Neural progenitor cell (in vitro differentiated cells): ENCODE results near the gene RAN. TPM values are rescaled to one million over a fixed set of nuclear protein-coding genes. Genes with fewer than 3 reads are reported as not detected.

Experiments used
- DNase-seq: peaks from one replicate; pipeline ENCODE4 v3.0.0-alpha.2; 2016; ENCODE audit warnings: low spot score
- H2AFZ ChIP-seq: fragments of 200-600 bp; sonication (generic); replicated peaks from 2 replicates; pipeline ENCODE4 v1.6.1; 2016; ENCODE audit warnings: antibody characterized with exemption
- H3F3A ChIP-seq: fragments of 200-600 bp; sonication (generic); 2 replicates; pipeline ENCODE4 v1.6.1; 2016; ENCODE audit warnings: antibody characterized with exemption, low read depth
- H3K27ac ChIP-seq: fragments of 200-600 bp; sonication (generic); 2 replicates; pipeline ENCODE4 v1.5.1; 2016; ENCODE audit warnings: mild to moderate bottlenecking
- H3K27me3 ChIP-seq: fragments of 200-600 bp; sonication (generic); 2 replicates; pipeline ENCODE4 v1.6.1; 2016; ENCODE audit warnings: mild to moderate bottlenecking, moderate library complexity
- H3K36me3 ChIP-seq: fragments of 200-600 bp; sonication (generic); 2 replicates; pipeline ENCODE4 v1.5.1; 2016
- H3K4me1 ChIP-seq: fragments of 200-600 bp; sonication (generic); 2 replicates; pipeline ENCODE4 v1.6.1; 2016; ENCODE audit warnings: mixed run types
- H3K4me2 ChIP-seq: fragments of 200-600 bp; sonication (generic); 2 replicates; pipeline ENCODE4 v1.6.1; 2016
- H3K4me3 ChIP-seq: fragments of 200-600 bp; sonication (generic); 2 replicates; pipeline ENCODE4 v1.5.1; 2016
- H3K79me2 ChIP-seq: fragments of 200-600 bp; sonication (generic); 2 replicates; pipeline ENCODE4 v1.6.1; 2016; ENCODE audit warnings: low read depth
- H3K9ac ChIP-seq: fragments of 200-600 bp; sonication (generic); 2 replicates; pipeline ENCODE4 v1.6.1; 2016
- H3K9me3 ChIP-seq: fragments of 200-600 bp; sonication (generic); 2 replicates; pipeline ENCODE4 v1.5.1; 2016; ENCODE audit warnings: low read depth
- H4K20me1 ChIP-seq: fragments of 200-600 bp; sonication (generic); 2 replicates; pipeline ENCODE4 v1.6.1; 2016; ENCODE audit warnings: low read depth
- H3K27ac Mint-ChIP-seq: 3 replicates; pipeline ENCODE4 v1.8.0; 2021; ENCODE audit warnings: mixed read lengths
- H3K27me3 Mint-ChIP-seq: 2 replicates; pipeline ENCODE4 v1.8.0; 2022; ENCODE audit warnings: low read depth, mild to moderate bottlenecking, inconsistent platforms, moderate library complexity, mixed read lengths; ENCODE audit not compliant: insufficient read depth
- H3K36me3 Mint-ChIP-seq: 3 replicates; pipeline ENCODE4 v1.8.0; 2021; ENCODE audit warnings: mixed read lengths
- H3K4me1 Mint-ChIP-seq: 3 replicates; pipeline ENCODE4 v1.8.0; 2021; ENCODE audit warnings: mixed read lengths
- H3K4me3 Mint-ChIP-seq: 3 replicates; pipeline ENCODE4 v1.8.0; 2021; ENCODE audit warnings: mild to moderate bottlenecking, moderate library complexity, mixed read lengths
- H3K9me3 Mint-ChIP-seq: 3 replicates; pipeline ENCODE4 v1.8.0; 2020; ENCODE audit warnings: mixed read lengths
- EZH2 ChIP-seq: fragments of 200-600 bp; sonication (generic); IDR thresholded peaks from 2 replicates; pipeline ENCODE4 v1.6.1; 2017; ENCODE audit warnings: antibody characterized with exemption, mild to moderate bottlenecking, moderate library complexity
- EZH2phosphoT487 ChIP-seq: fragments of 200-600 bp; sonication (generic); IDR thresholded peaks from 2 replicates; pipeline ENCODE4 v1.6.1; 2017; ENCODE audit warnings: antibody characterized with exemption
- total RNA-seq: library from RNA; depleted of rRNA; stranded (reverse); fragments of >200 nt; gene quantifications from 2 replicates; pipeline ENCODE4 v1.2.3, GENCODE V29; 2015; ENCODE audit warnings: low replicate concordance
- TF ChIP-seq, protein P1 (sequence below): fragments of 200-600 bp; sonication (generic); IDR thresholded peaks from 2 replicates; pipeline ENCODE4 v1.5.1; 2017; ENCODE audit warnings: antibody characterized with exemption, mild to moderate bottlenecking

The RAN gene
- total RNA-seq, 1 donor from 2014 or later = 1,370 TPM

DNA sequence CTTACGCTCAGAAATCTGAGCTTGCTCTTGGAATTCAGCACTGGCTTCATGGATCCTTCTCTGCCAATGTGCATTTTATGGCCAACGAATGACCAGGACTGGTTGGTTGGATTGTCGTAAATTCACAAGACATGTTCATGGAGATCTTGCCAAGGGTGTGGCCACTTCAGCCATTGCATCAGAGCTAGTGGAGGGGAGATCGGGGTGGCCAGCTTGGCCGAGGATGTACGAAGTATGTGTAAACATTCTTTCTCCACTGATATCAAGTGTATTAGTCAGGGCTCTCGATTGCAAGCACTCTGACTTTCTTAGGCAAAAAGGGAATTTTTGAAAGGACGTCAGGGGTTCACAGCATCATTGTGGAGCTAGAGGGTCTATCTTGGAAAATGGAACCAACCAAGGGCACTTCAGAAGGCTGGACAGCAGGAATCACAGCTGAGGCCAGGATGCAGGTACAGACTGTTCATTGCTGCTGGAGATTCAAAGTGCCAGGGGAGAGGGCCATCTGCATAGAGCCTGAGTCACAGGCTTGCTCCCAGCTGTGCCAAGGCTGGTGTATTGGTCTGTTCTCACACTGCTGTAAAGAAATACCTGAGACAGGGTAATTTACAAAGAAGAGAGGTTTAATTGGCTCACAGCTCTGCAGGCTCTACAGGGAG, 49.0 kb downstream of the RAN start:
- Mint-ChIP-seq H3K36me3 (no peaks in the 10 kb centered on the region), H3K27me3 (peaks cover 22% of the 10 kb centered on the region)
- TF ChIP-seq, protein P1, sequence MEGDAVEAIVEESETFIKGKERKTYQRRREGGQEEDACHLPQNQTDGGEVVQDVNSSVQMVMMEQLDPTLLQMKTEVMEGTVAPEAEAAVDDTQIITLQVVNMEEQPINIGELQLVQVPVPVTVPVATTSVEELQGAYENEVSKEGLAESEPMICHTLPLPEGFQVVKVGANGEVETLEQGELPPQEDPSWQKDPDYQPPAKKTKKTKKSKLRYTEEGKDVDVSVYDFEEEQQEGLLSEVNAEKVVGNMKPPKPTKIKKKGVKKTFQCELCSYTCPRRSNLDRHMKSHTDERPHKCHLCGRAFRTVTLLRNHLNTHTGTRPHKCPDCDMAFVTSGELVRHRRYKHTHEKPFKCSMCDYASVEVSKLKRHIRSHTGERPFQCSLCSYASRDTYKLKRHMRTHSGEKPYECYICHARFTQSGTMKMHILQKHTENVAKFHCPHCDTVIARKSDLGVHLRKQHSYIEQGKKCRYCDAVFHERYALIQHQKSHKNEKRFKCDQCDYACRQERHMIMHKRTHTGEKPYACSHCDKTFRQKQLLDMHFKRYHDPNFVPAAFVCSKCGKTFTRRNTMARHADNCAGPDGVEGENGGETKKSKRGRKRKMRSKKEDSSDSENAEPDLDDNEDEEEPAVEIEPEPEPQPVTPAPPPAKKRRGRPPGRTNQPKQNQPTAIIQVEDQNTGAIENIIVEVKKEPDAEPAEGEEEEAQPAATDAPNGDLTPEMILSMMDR = no peak
- TF ChIP-seq EZH2 (no peak), EZH2phosphoT487 (no peak)

DNA sequence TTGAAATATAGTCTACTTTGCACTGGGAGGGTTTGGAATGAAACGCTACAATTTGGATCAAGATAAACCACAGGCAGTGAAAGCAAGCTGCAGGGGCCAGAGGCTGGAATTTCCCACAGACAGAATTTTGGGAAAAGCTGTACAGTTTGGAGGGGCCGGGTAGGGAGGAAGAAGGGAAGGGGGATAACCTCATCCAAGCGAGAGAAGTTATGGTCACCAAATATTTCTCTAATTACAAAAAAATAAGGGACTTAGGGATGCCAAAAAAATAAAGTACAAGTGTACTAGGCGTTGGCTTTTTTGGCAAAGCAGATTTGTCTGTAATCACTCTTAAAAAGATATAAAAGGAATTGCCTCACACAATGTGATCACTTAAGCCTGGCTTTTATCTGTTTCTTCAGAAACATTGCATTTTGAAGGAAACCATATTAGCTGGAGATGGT, 50.7 kb downstream of the RAN start:
- no peak overlapping the region for H3K27ac ChIP-seq
- no peaks in the 10 kb centered on the region for H3K36me3 Mint-ChIP-seq
- no peak overlapping the region for H3K4me2 ChIP-seq
- no peak for DNase-seq
- H3F3A ChIP-seq = no peaks in the 10 kb centered on the region
- no peak overlapping the region for H3K4me3 Mint-ChIP-seq
- H3K27me3 ChIP-seq = peaks cover 4% of the 10 kb centered on the region
- no peaks in the 10 kb centered on the region for H3K36me3 ChIP-seq
- no peaks in the 10 kb centered on the region for H3K4me1 ChIP-seq
- no peaks in the 10 kb centered on the region for H3K4me1 Mint-ChIP-seq
- H3K27ac Mint-ChIP-seq = no peak overlapping the region
- H3K9me3 Mint-ChIP-seq = peaks cover 7% of the 10 kb centered on the region
- peaks cover 21% of the 10 kb centered on the region for H3K27me3 Mint-ChIP-seq
- H3K79me2 ChIP-seq = no peaks in the 10 kb centered on the region
- no peak overlapping the region for H2AFZ ChIP-seq
- TF ChIP-seq EZH2phosphoT487 (no peak), EZH2 (no peak)
- TF ChIP-seq, protein P1 = no peak
- H4K20me1 ChIP-seq = no peaks in the 10 kb centered on the region
- no peak overlapping the region for H3K4me3 ChIP-seq
- H3K9me3 ChIP-seq = no peaks in the 10 kb centered on the region
- no peak overlapping the region for H3K9ac ChIP-seq

More for the DNA sequence above, 49.0 kb downstream of the RAN start:
- H3K9ac ChIP-seq = no peak overlapping the region
- no peaks in the 10 kb centered on the region for H4K20me1 ChIP-seq
- DNase-seq = no peak
- H3K9me3 Mint-ChIP-seq = peaks cover 7% of the 10 kb centered on the region
- H3F3A ChIP-seq = no peaks in the 10 kb centered on the region
- H3K4me1 Mint-ChIP-seq = peaks cover 10% of the 10 kb centered on the region
- H3K4me3 Mint-ChIP-seq = no peak overlapping the region
- H2AFZ ChIP-seq = no peak overlapping the region
- H3K27ac ChIP-seq = no peak overlapping the region
- no peak overlapping the region for H3K4me2 ChIP-seq
- H3K4me3 ChIP-seq = no peak overlapping the region
- H3K27me3 ChIP-seq = peaks cover 14% of the 10 kb centered on the region
- H3K36me3 ChIP-seq = no peaks in the 10 kb centered on the region
- H3K9me3 ChIP-seq = no peaks in the 10 kb centered on the region
- H3K27ac Mint-ChIP-seq = no peak overlapping the region
- peaks cover 8% of the 10 kb centered on the region for H3K4me1 ChIP-seq
- H3K79me2 ChIP-seq = no peaks in the 10 kb centered on the region

GRCh38 chr12:130924966-130925665, 53.2 kb downstream of the RAN start:
- no peaks in the 10 kb centered on the region for H3K9me3 ChIP-seq
- Mint-ChIP-seq H3K27ac (no peak overlapping the region), H3K9me3 (peaks cover 7% of the 10 kb centered on the region), H3K4me1 (no peaks in the 10 kb centered on the region), H3K27me3 (peaks cover 21% of the 10 kb centered on the region), H3K36me3 (no peaks in the 10 kb centered on the region), H3K4me3 (no peak overlapping the region)
- H3K4me3 ChIP-seq = no peak overlapping the region
- TF ChIP-seq, protein P1 = no peak
- no peak for TF ChIP-seq EZH2
- TF ChIP-seq EZH2phosphoT487 = no peak
- H3K79me2 ChIP-seq = no peaks in the 10 kb centered on the region
- H2AFZ ChIP-seq = no peak overlapping the region
- no peak for DNase-seq
- H4K20me1 ChIP-seq = no peaks in the 10 kb centered on the region
- H3K4me1 ChIP-seq = no peaks in the 10 kb centered on the region
- H3F3A ChIP-seq = no peaks in the 10 kb centered on the region
- peaks cover 4% of the 10 kb centered on the region for H3K27me3 ChIP-seq
- no peak overlapping the region for H3K27ac ChIP-seq
- no peak overlapping the region for H3K9ac ChIP-seq
- H3K4me2 ChIP-seq = no peak overlapping the region
- H3K36me3 ChIP-seq = no peaks in the 10 kb centered on the region
